IPS DF 19.7 (cell line): ENCODE data around the gene CIBAR2.

Experiments
- DNase-seq: peaks from one replicate; pipeline ENCODE4 v3.0.0-alpha.2; 2013; ENCODE audit warnings: low read depth, low spot score

Gene CIBAR2

GRCh38 chr16:85083051-85083639 is 29.1 kb downstream of the CIBAR2 start:
- DNase-seq: peak; percentile 76

- DNase-seq: no peak
Observed at GRCh38 chr16:85082173-85083050, 29.9 kb downstream of the CIBAR2 start.

- DNase-seq: no peak
Observed at GRCh38 chr16:85081765-85082164, 30.5 kb downstream of the CIBAR2 start.

GRCh38 chr16:85081038-85081437 is 31.2 kb downstream of the CIBAR2 start:
- DNase-seq: no peak

GRCh38 chr16:85079785-85080570 is 32.3 kb downstream of the CIBAR2 start:
- no peak for DNase-seq

- DNase-seq: no peak
Observed at GRCh38 chr16:85078952-85079351, 33.3 kb downstream of the CIBAR2 start.

GRCh38 chr16:85078226-85078625 is 34.0 kb downstream of the CIBAR2 start:
- DNase-seq: no peak

- no peak for DNase-seq
Observed at GRCh38 chr16:85077576-85078125, 34.6 kb downstream of the CIBAR2 start.

GRCh38 chr16:85077039-85077438 is 35.2 kb downstream of the CIBAR2 start:
- DNase-seq: no peak

- no peak for DNase-seq
Observed at GRCh38 chr16:85075236-85075924, 36.9 kb downstream of the CIBAR2 start.

GRCh38 chr16:85074225-85074914 is 37.9 kb downstream of the CIBAR2 start:
- no peak for DNase-seq

- DNase-seq: no peak
Observed at GRCh38 chr16:85072947-85073346, 39.3 kb downstream of the CIBAR2 start.

GRCh38 chr16:85072076-85072860 is 40.0 kb downstream of the CIBAR2 start:
- DNase-seq: no peak

- no peak for DNase-seq
Observed at GRCh38 chr16:85069171-85069570, 43.1 kb downstream of the CIBAR2 start.

- DNase-seq: no peak
Observed at GRCh38 chr16:85068746-85069145, 43.5 kb downstream of the CIBAR2 start.

- DNase-seq: no peak
Observed at GRCh38 chr16:85067426-85067825, 44.8 kb downstream of the CIBAR2 start.

- no peak for DNase-seq
Observed at GRCh38 chr16:85067024-85067423, 45.2 kb downstream of the CIBAR2 start.

GRCh38 chr16:85066346-85066885 is 45.9 kb downstream of the CIBAR2 start:
- DNase-seq: no peak

GRCh38 chr16:85065099-85065498 is 47.2 kb downstream of the CIBAR2 start:
- no peak for DNase-seq

- DNase-seq: no peak
Observed at GRCh38 chr16:85064186-85064585, 48.1 kb downstream of the CIBAR2 start.
